Epithelial cell of prostate (primary cell): ENCODE results near the gene GPR173.

Experiments used
- DNase-seq: peaks from one replicate; pipeline ENCODE4 v3.0.0-alpha.2; 2011; ENCODE audit warnings: low read depth, low spot score
- H3K27ac ChIP-seq: fragments of 450-650 bp; 2 replicates; pipeline ENCODE4 v1.5.1; 2017; ENCODE audit warnings: mild to moderate bottlenecking

The GPR173 gene

DNA sequence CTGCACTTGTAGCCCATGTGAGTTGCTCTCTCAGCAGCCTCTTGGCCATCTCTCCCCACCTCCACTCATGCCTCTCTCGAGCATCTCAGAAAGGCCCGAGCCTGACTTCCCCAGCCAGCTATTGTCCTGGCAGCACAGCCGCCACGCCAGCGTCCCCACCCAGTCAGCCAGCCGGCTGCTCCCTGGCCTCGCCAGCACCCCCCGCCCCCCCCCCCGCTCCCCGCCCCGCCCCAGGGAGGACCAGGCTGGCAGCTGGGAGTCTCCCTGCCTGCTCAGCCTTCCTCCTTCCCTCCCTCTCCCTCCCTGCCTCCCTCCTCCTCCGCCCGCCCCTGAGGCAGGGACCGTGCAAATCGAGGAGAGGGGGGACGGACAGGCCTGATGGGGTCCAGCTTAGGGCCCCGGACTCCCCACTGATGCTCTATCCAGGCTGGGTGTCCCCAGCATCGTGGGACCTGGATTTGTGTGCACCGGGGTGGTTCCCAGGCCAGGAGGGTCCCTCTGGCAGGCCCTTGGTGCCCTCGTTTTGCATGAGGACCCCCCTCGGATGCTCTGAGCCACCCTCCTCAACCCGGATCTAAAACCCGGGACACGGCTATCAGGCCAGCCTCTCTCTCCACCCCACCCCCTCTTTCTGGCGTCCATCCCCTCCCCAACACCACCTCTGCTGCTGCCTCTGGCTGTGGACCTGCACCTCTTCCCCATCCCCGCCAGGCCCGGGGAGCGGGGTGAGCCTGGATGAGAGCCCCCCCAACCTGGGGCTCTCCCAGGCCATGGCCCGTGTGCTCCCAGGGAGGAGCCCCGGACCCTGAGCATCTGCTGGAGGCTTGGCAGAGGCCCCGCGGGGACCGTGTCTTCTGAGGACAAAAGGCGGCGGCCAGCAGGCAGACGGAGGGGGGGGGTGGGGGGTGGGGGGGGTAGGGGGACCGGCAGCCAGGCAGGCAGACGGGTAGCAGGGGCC, at the start of gene GPR173:
Gene GPR173 (plus strand): TSS at position 621 of the 958 bp plus-strand sequence. CDS start 27,833 bp downstream, outside the sequence.
- no peak for DNase-seq
- no peak within 1 kb of the TSS for H3K27ac ChIP-seq

DNA sequence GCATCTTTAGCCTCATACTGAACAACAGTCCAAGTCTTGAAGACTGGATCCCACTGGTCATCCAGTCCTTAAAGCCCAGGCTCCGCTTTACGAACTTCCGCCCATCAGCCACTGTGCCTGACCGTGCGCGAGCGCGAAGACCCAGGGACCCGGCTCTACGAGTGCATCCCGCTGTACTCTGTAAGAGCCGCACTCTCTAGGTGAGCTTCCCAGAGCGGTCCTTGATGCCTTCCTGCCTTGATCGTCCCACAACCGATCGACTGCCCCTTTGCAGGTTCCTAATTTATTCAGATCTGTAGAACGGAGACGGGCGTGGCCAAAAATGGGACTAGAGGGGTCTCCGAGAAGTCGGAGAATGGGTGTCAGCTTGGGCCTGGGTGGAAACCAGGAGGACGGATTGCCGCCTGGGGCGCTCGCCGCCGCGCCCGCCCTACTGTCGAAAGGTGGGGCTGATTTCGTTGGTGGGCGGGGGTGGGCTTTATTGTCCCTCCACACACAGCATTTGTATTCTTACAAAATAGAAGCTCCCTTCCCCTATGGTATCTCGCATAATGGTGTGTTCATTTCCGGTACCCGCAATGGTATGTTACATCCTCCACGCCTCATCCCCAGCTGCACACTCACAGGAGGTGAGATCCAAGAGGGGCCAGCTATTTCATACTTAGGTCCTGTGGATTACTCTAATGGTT, 48.0 kb upstream of the GPR173 start:
- no peak for DNase-seq
- no peak overlapping the region for H3K27ac ChIP-seq

DNA sequence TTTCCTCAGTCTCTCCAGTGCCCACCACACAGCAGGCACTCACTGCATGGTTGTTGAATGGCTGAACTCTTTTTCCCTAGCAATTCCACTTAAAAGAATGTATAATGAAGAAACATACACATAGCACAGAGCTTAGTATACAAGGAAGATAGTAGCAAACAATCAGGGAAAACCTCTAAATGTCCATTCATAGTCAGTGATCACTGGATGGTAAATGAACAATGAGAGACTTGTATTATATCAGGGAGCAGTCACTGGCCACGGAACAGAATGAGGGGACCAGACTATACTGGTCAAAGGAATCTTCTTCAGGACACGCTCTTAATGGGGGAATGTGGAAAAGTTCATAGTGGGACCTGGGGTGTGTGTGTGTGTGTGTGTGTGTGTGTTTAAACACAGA, 46.6 kb upstream of the GPR173 start:
- no peak overlapping the region for H3K27ac ChIP-seq
- DNase-seq, result no peak

GRCh38 chrX:53003111-53003510, 45.5 kb upstream of the GPR173 start:
- DNase-seq, result no peak
- no peak overlapping the region for H3K27ac ChIP-seq

DNA sequence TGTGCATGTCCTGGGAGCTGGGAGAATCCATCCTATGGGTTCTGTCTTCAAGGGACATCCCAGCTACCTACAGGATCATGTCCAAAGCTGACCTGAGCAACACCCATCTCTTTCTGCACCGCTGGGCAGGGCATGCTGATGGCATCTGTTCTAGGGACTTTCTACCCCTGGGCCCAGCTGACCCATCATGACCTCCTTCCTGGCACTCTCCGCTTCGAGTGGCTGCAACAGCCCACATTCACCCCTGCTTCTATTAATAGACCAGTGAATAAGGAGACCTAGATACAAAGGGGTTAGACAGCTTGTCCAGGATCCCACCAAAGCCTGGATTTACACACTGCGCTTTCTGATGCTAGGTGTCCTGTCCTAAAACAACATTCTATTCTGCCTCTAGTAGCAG, 44.6 kb upstream of the GPR173 start:
- H3K27ac ChIP-seq, result no peak overlapping the region
- no peak for DNase-seq

- DNase-seq, result no peak
- no peak overlapping the region for H3K27ac ChIP-seq
Measured at GRCh38 chrX:53004811-53005210, 43.8 kb upstream of the GPR173 start.

DNA sequence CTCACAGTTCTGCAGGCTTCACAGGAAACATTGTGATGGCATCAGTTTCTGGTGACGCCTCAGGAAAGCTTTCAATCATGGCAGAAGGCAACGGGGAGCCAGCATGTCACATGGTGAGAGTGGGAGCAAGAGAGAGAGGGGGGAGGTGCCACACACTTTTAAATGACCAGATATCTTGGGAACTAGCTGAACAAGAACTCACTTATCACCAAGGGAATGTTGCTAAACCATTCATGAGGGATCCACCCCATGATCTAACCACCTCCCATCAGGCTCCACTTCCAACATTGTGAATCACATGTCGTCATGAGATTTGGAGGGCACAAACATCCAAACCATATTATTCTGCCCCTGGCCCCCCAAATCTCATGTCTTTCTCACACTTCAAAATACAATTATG, 43.3 kb upstream of the GPR173 start:
- no peak overlapping the region for H3K27ac ChIP-seq
- DNase-seq, result no peak

DNA sequence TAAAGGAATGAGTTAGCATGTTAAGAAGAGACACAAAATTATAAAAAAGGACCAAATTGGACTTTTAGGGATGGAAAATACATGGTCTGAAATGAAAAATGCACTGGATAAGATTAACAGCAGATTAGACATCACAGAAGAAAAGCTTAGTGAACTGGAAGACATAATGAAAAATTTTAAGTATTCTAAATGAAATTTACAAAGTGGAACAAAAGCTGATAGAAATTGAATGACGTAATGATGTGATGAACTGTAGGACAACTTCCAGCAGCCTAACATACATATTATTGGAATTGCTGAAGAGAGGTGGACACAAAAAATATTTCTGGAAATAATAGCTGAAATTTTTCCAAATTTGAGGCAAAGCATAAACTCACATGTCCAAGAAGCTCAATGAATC, 39.6 kb upstream of the GPR173 start:
- H3K27ac ChIP-seq, result no peak overlapping the region
- no peak for DNase-seq

- no peak overlapping the region for H3K27ac ChIP-seq
- no peak for DNase-seq
Measured at GRCh38 chrX:53013291-53013690, 35.3 kb upstream of the GPR173 start.

DNA sequence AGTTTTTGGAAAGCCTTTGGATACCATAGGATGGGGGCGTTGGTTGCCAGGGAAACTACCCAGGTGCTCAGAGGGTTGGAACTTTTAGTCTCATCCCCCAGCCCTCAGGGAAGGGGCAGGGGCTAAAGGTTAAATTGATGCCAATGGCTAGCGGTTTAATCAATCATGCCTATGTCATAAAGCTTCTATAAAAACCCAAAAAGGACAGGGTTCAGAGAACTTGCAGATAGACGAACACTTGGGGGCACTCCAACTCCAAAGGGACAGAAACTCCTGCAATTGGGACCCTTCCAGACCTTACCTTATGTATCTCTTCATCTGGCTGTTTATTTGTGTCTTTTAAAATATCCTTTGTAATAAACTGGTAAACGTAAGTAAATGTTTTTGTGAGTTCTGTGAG, 30.0 kb upstream of the GPR173 start:
- no peak for DNase-seq
- H3K27ac ChIP-seq, result no peak overlapping the region

DNA sequence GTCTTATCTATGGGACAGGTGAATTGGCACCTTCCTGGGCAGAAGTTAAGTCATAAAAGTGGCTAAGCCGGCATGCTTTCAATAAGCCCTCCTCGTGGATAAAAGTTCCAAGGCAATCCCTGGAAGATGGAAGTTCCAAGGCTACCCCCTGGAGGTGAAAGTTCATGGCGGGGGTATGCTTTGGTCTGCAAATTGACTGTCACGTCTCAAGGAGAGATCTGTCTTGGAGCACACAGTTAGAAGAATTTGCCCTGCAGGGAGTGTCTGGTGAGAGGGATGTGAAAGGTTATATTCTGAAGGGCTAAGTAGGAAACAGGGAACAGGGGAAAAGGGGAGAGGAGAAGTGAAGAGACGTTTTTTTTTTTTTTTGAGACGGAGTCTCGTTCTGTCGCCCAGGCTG, 26.2 kb upstream of the GPR173 start:
- no peak overlapping the region for H3K27ac ChIP-seq
- no peak for DNase-seq

DNA sequence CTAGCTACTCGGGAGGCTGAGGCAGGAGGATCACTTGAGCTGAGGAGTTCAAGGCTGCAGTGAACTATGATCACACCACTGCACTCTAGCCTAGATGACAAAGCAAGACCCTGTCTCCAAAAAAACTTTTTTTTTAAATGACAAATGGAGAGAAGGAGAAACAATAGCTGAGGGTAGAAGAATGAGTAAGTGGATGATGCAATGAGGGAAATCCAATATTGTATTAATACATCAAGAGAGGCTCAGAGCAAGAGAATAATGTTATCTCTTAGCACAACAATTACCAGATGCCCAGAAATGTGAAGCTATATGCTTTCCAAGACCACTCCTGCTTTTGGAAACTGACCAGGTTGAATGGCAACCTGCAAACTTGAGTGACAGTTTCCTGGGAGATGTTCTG, 19.9 kb upstream of the GPR173 start:
- DNase-seq, result no peak
- no peak overlapping the region for H3K27ac ChIP-seq

- DNase-seq, result no peak
- no peak overlapping the region for H3K27ac ChIP-seq
Measured at GRCh38 chrX:53031380-53031779, 17.2 kb upstream of the GPR173 start.

DNA sequence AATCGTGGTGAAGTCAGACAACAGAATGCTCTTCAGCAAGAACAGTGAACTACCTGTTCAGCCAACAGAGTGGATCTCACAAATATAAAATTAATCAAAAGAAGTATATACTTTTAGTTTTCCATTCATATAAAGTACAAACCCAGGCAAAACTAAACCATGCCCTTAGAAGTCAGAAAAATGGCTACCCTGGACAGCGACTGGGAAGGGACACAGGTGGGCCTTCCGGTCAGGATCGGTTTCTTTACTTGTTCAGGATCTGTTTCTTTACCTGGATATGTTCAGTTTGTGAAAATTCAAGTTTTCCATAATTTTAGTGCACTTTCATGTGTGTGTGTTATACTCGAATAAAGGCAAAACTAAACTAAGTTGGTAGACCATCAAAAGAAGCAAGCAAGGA, 12.4 kb upstream of the GPR173 start:
- H3K27ac ChIP-seq, result no peak overlapping the region
- DNase-seq, result no peak

DNA sequence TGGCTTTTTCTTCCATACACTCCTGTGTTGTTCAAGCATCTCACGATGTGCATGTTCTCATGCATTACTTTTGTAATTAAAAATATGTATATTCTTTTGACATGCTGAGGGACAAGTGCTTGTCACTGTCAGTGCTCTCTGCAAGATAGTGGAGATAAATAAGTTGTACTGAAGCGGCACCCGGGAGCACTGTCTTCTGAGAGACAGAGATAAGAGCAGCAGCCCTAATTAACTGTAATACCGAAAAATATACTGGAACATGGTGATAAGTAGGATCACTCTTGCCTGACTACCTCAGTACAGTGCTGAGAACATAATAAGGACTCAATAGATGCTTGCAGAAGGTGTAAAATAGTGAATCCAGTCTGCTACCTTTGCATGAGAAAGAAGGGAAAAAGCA, 9.4 kb upstream of the GPR173 start:
- no peak for DNase-seq
- no peak overlapping the region for H3K27ac ChIP-seq

GRCh38 chrX:53044995-53045394, 3.6 kb upstream of the GPR173 start:
- H3K27ac ChIP-seq, result no peak overlapping the region
- no peak for DNase-seq

DNA sequence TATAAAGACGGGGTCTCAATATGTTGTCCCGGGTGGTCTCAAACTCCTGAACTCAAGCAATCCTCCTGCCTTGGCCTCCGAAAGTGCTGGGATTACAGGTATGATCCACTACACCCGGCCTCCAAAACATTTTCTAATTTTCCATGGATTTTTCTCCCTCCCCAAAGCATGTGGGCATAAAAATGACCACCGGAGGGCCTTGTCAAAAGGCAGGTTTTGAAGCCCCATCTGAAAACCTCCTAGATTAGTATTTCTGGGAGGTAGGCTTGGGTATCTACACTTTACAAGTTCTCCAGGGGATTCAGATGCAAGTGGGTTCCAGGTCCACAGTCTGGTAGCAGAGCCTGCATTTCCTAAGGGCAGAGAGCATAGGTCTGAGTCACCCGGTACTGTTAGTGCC, 1.4 kb upstream of the GPR173 start:
- H3K27ac ChIP-seq, result no peak overlapping the region
- DNase-seq, result no peak

- no peak for DNase-seq
- no peak overlapping the region for H3K27ac ChIP-seq
Measured at GRCh38 chrX:53049127-53049517, 533 bp downstream of the GPR173 start.

DNA sequence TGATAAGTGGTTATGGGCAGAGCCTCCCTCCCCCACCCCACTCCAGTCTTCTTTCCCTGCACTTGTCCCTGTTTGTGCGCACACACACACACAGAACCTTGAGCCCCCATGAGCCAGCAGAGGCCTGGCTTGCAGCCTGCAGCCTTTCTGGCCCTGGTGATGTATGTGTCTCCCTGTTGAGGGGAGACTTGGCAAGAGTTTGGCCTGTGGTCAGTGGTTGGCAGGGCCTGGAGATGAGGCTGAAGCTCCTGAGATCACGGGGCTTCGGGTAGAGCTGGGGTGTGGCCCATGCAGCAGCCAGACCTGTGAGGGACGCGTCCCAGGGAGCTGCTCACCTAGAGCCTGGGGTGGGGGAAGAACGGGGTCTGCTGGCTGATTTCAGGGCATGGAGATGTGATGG, 2.3 kb downstream of the GPR173 start:
- DNase-seq, result no peak
- H3K27ac ChIP-seq, result no peak overlapping the region

GRCh38 chrX:53055244-53055849, 6.8 kb downstream of the GPR173 start:
- no peak overlapping the region for H3K27ac ChIP-seq
- no peak for DNase-seq

DNA sequence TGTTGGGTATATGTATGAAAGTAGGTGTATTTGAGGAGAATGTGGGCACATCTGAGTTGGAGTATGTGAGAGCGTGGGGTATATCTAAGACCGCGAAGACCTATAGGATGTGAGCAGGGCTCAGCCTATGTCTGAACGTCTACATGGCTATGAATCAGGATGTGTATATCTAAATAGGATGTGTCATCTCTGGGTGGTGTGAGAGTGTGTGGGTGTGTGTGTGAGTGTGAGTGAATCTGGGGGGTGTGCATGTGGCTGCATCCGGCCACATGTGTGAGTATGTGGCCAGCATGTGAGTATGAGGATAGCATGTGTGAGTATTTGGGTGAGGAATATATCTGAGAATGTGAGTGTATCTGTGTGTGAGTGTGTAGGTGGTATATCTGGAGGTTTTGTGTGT, 7.7 kb downstream of the GPR173 start:
- H3K27ac ChIP-seq, result no peak overlapping the region
- no peak for DNase-seq
